ENCODE results near the gene NUDT16L1. TPM values are rescaled to one million over a fixed set of nuclear protein-coding genes. Genes with fewer than 3 reads are reported as not detected.

The NUDT16L1 gene
- total RNA-seq, 3 donors from 2014 or later: 22.4 to 38.0 (median 32.3) TPM

GRCh38 chr16:4676831-4677230, 16.5 kb upstream of the NUDT16L1 start:
- TF ChIP-seq CTCF (IDR thresholded peaks at IDR 0.05): no peak
- no peak for TF ChIP-seq POLR2A (IDR thresholded peaks at IDR 0.05)
- no peak for TF ChIP-seq POLR2AphosphoS5 (IDR thresholded peaks at IDR 0.05)
- Histone ChIP-seq H3K27me3 (no peaks in the 10 kb centered on the region), H3K9me3 (no peaks in the 10 kb centered on the region), H3K27ac (peak overlapping the region in 1 of 2 donors; percentile 65), H3K36me3 (no peaks in the 10 kb centered on the region), H3K4me1 (peaks cover 4 to 8% of the 10 kb centered on the region in 2 donors), H3K4me3 (no peak overlapping the region)
- DNase-seq (ENCODE audit: low spot score in 2 of 2): no peak
- intact Hi-C loops (cut with DNase I; ENCODE audit: low total_unique reads): no loop called here

GRCh38 chr16:4677390-4677789, 16.0 kb upstream of the NUDT16L1 start:
- no peak overlapping the region for H3K4me3 ChIP-seq
- no peaks in the 10 kb centered on the region for H3K9me3 ChIP-seq
- no peaks in the 10 kb centered on the region for H3K36me3 ChIP-seq
- no peaks in the 10 kb centered on the region for H3K27me3 ChIP-seq
- TF ChIP-seq POLR2A (IDR thresholded peaks at IDR 0.05) (no peak), POLR2AphosphoS5 (IDR thresholded peaks at IDR 0.05) (no peak), CTCF (IDR thresholded peaks at IDR 0.05) (no peak)
- DNase-seq (ENCODE audit: low spot score in 2 of 2): no peak
- intact Hi-C loops (cut with DNase I; ENCODE audit: low total_unique reads): no loop called here
- H3K27ac ChIP-seq: no peak overlapping the region
- H3K4me1 ChIP-seq: peaks cover 4 to 8% of the 10 kb centered on the region in 2 donors

- intact Hi-C loops (cut with DNase I; ENCODE audit: low total_unique reads): no loop called here
- Histone ChIP-seq H3K36me3 (no peaks in the 10 kb centered on the region), H3K4me1 (peaks cover 4 to 8% of the 10 kb centered on the region in 2 donors), H3K9me3 (no peaks in the 10 kb centered on the region), H3K4me3 (no peak overlapping the region), H3K27me3 (no peaks in the 10 kb centered on the region), H3K27ac (no peak overlapping the region)
- DNase-seq (ENCODE audit: low spot score in 2 of 2): no peak
- TF ChIP-seq CTCF (IDR thresholded peaks at IDR 0.05) (no peak), POLR2AphosphoS5 (IDR thresholded peaks at IDR 0.05) (no peak), POLR2A (IDR thresholded peaks at IDR 0.05) (no peak)
Measured at GRCh38 chr16:4677994-4678393, 15.4 kb upstream of the NUDT16L1 start.

- no peaks in the 10 kb centered on the region for H3K9me3 ChIP-seq
- peak overlapping the region in 1 of 2 donors; percentile 82 for H3K27ac ChIP-seq
- H3K36me3 ChIP-seq: no peaks in the 10 kb centered on the region
- DNase-seq (ENCODE audit: low spot score in 2 of 2): no peak
- H3K4me1 ChIP-seq: peaks cover 4 to 8% of the 10 kb centered on the region in 2 donors
- TF ChIP-seq POLR2A (IDR thresholded peaks at IDR 0.05) (no peak), CTCF (IDR thresholded peaks at IDR 0.05) (no peak), POLR2AphosphoS5 (IDR thresholded peaks at IDR 0.05) (no peak)
- H3K4me3 ChIP-seq: no peak overlapping the region
- H3K27me3 ChIP-seq: no peaks in the 10 kb centered on the region
- intact Hi-C loops (cut with DNase I; ENCODE audit: low total_unique reads): no loop called here
Measured at GRCh38 chr16:4678596-4678995, 14.8 kb upstream of the NUDT16L1 start.

GRCh38 chr16:4679156-4679849, 14.1 kb upstream of the NUDT16L1 start:
- Histone ChIP-seq H3K27ac (peak overlapping the region; percentile 82 to 97), H3K4me1 (peaks cover 4 to 8% of the 10 kb centered on the region in 2 donors), H3K36me3 (no peaks in the 10 kb centered on the region)

More at GRCh38 chr16:4679156-4679849, 14.1 kb upstream of the NUDT16L1 start:
- Histone ChIP-seq H3K27me3 (no peaks in the 10 kb centered on the region), H3K4me3 (peak overlapping the region; percentile 28 to 74 (median 53)), H3K9me3 (no peaks in the 10 kb centered on the region)
- peak; percentile 43 to 66 for DNase-seq (ENCODE audit: low spot score in 2 of 2)
- TF ChIP-seq POLR2A (IDR thresholded peaks at IDR 0.05) (no peak), CTCF (IDR thresholded peaks at IDR 0.05) (no peak), POLR2AphosphoS5 (IDR thresholded peaks at IDR 0.05) (no peak)
- intact Hi-C loops (cut with DNase I; ENCODE audit: low total_unique reads): no loop called here

All from breast epithelium (tissue), 4 donors.